IPS-15b (cell line): Measurements from ENCODE around the gene ABCC9.
"Not testable (repeated sequence)": the region's sequence is repeated elsewhere in the genome, so short reads cannot be mapped to it uniquely, and the experiment has no call there.

ENCODE experiments used
- H3K27me3 ChIP-seq: one replicate; pipeline ENCODE4 v1.6.1; 2013; ENCODE audit warnings: low read length; ENCODE audit not compliant: control insufficient read depth, insufficient read depth
- H3K36me3 ChIP-seq: one replicate; pipeline ENCODE4 v1.6.1; 2013; ENCODE audit warnings: low read length; ENCODE audit not compliant: control insufficient read depth, insufficient read depth
- H3K4me1 ChIP-seq: one replicate; pipeline ENCODE4 v1.6.1; 2013; ENCODE audit warnings: mild to moderate bottlenecking, low read length; ENCODE audit not compliant: control insufficient read depth, insufficient read depth
- H3K4me3 ChIP-seq: one replicate; pipeline ENCODE4 v1.5.1; 2013; ENCODE audit warnings: low read depth, low read length
- H3K9ac ChIP-seq: one replicate; pipeline ENCODE4 v1.6.1; 2013; ENCODE audit warnings: low read depth, mild to moderate bottlenecking, low read length
- H3K9me3 ChIP-seq: one replicate; pipeline ENCODE4 v1.6.1; 2013; ENCODE audit warnings: mild to moderate bottlenecking, low read length; ENCODE audit not compliant: control insufficient read depth, insufficient read depth

The ABCC9 gene

GRCh38 chr12:21813125-21813524 lies 128.1 kb downstream of the ABCC9 start:
- H3K27me3 ChIP-seq: no peaks in the 10 kb centered on the region
- H3K9ac ChIP-seq: no peak overlapping the region
- no peaks in the 10 kb centered on the region for H3K4me1 ChIP-seq
- H3K4me3 ChIP-seq: no peak overlapping the region
- no peaks in the 10 kb centered on the region for H3K36me3 ChIP-seq
- H3K9me3 ChIP-seq: no peaks in the 10 kb centered on the region

GRCh38 chr12:21812340-21812739 lies 128.9 kb downstream of the ABCC9 start:
- H3K4me3 ChIP-seq, H3K4me1 ChIP-seq, H3K9ac ChIP-seq: not testable (repeated sequence)

DNA sequence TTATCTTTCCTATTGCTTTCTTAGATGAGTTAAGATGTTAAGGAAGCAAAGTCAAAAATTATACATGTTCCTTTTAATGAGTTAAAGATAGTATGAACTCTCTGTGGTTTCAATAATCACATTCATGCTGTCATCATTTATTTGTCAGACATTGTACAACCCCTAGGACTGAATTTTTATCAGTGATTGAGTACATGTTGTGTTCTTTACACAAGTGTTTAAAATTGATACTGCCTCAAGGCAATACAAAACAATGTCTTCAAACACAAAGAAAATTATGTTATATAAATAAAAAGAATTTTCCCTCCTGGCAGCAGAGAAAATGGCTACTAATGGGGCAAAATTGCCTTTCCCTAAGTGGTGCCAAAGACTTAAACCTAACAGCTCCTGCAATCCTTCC lies 132.1 kb downstream of the ABCC9 start:
- Histone ChIP-seq H3K9ac (no peak overlapping the region), H3K4me1 (no peaks in the 10 kb centered on the region), H3K27me3 (no peaks in the 10 kb centered on the region), H3K9me3 (no peaks in the 10 kb centered on the region), H3K36me3 (no peaks in the 10 kb centered on the region), H3K4me3 (no peak overlapping the region)

More at GRCh38 chr12:21812340-21812739, 128.9 kb downstream of the ABCC9 start:
- not testable (repeated sequence) for H3K27me3 ChIP-seq, H3K9me3 ChIP-seq, H3K36me3 ChIP-seq

DNA sequence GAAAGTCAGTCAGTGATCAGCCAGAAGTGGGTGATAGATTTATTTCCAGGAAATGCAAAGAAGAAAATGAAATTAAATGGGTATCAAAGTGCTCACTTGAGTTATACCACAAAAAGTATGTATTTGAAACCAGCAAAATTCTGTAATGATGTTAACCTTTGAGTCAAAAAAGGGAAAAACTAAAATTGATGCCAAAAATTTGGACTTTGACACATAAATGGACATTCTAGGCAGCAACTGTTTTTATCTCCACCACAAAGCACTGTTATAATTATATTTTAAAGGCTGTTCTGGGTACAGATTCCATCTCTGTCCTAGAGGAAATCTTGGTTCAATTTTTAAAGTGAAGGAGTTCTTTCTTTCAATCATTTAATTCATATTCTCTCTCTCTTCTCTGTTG lies 135.0 kb downstream of the ABCC9 start:
- Histone ChIP-seq H3K27me3 (no peaks in the 10 kb centered on the region), H3K4me1 (no peaks in the 10 kb centered on the region), H3K9me3 (no peaks in the 10 kb centered on the region), H3K9ac (no peak overlapping the region), H3K36me3 (no peaks in the 10 kb centered on the region), H3K4me3 (no peak overlapping the region)

- H3K4me1 ChIP-seq: no peaks in the 10 kb centered on the region
- H3K27me3 ChIP-seq: no peaks in the 10 kb centered on the region
- H3K9me3 ChIP-seq: no peaks in the 10 kb centered on the region
- no peaks in the 10 kb centered on the region for H3K36me3 ChIP-seq
- H3K4me3 ChIP-seq: no peak overlapping the region
- H3K9ac ChIP-seq: no peak overlapping the region
Observed at GRCh38 chr12:21801522-21802288, 139.5 kb downstream of the ABCC9 start.

- Histone ChIP-seq H3K27me3 (no peaks in the 10 kb centered on the region), H3K36me3 (no peaks in the 10 kb centered on the region), H3K4me1 (no peaks in the 10 kb centered on the region), H3K4me3 (no peak overlapping the region), H3K9ac (no peak overlapping the region), H3K9me3 (no peaks in the 10 kb centered on the region)
Observed at GRCh38 chr12:21800011-21800410, 141.2 kb downstream of the ABCC9 start.

GRCh38 chr12:21797539-21797938 lies 143.7 kb downstream of the ABCC9 start:
- H3K4me3 ChIP-seq: no peak overlapping the region

DNA sequence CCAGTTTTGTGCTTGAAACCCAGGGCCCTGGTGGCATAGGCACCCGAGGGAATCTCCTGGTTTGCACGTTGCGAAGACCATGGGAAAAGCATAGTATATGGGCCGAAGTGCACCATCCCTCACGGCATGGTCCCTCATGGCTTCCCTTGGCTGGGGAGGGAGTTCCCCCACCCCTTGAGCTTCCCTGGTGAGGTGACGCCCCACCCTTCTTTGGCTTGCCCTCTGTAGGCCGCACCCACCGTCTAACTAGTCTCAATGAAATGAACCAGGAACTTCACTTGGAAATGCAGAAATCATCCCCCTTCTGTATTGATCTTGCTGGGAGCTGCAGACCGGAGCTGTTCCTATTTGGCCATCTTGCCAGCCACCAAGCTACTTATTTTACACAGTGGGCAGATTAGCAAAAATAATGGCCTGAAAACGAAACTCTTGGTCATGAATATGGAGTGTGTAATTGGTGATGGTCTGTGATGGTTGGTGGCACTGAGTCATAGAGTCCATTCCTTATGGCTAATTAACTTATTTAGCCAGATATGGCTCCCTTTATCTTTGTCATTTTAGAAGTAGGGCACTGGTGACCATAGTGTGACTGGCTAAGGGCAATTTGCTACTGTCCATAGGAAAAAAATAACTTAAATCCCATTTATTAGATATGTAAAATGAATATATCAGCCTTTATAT lies 145.4 kb downstream of the ABCC9 start:
- no peaks in the 10 kb centered on the region for H3K4me1 ChIP-seq
- no peaks in the 10 kb centered on the region for H3K9me3 ChIP-seq
- no peaks in the 10 kb centered on the region for H3K27me3 ChIP-seq
- no peak overlapping the region for H3K9ac ChIP-seq
- H3K4me3 ChIP-seq: no peak overlapping the region
- H3K36me3 ChIP-seq: no peaks in the 10 kb centered on the region

More at GRCh38 chr12:21797539-21797938, 143.7 kb downstream of the ABCC9 start:
- H3K27me3 ChIP-seq: no peaks in the 10 kb centered on the region
- no peak overlapping the region for H3K9ac ChIP-seq
- H3K9me3 ChIP-seq: no peaks in the 10 kb centered on the region
- H3K4me1 ChIP-seq: no peaks in the 10 kb centered on the region
- no peaks in the 10 kb centered on the region for H3K36me3 ChIP-seq

GRCh38 chr12:21794807-21795595 lies 146.2 kb downstream of the ABCC9 start:
- not testable (repeated sequence) for H3K9me3 ChIP-seq, H3K4me1 ChIP-seq, H3K4me3 ChIP-seq, H3K9ac ChIP-seq, H3K27me3 ChIP-seq, H3K36me3 ChIP-seq

- H3K4me3 ChIP-seq, H3K36me3 ChIP-seq, H3K9me3 ChIP-seq, H3K9ac ChIP-seq, H3K27me3 ChIP-seq, H3K4me1 ChIP-seq: not testable (repeated sequence)
Observed at GRCh38 chr12:21789687-21790086, 151.5 kb downstream of the ABCC9 start.

DNA sequence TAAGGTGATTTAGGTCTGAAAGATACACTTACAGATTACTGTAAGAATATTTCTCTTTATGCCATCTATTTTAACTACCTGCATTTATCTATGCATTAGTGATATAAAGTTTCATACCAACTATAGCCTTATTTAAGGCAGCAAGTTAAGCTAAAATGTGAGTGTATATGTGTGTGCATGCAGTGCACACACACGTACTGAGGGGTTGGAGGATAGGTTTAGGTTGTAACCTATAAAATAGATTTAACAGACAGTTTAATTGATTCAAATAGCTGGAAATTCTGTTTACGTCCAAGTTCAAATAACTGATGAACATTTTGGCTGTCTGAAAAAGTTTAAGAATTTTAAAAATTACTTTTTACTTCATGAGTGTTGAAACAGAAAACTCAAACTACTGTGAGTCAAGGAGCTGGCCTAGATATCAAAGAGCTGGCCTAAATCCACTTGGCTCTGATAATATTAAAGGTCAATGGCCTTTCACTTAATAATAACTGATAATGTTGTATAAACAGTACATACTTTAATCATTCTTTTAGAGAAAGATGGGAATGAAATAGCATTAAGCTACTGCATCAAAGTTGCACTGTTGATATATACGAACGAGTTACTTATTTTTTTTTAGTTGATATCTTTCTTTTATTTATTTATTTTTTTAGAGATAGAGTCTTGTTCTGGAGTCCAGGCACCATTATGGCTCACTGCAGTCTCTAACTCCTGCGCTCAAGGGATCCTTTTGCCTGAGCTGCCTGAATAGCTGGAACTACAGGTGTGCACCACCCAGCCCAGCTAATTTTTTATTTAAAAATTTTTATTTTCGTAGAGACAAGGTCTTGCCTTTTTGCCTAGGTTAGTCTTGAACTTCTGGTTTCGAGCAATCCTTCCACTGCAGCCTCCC lies 152.9 kb downstream of the ABCC9 start:
- H3K9me3 ChIP-seq: no peaks in the 10 kb centered on the region
- no peaks in the 10 kb centered on the region for H3K36me3 ChIP-seq
- H3K4me3 ChIP-seq: no peak overlapping the region
- H3K4me1 ChIP-seq: no peaks in the 10 kb centered on the region
- H3K9ac ChIP-seq: no peak overlapping the region
- H3K27me3 ChIP-seq: no peaks in the 10 kb centered on the region
